SJCRH30 (cell line): Measurements from ENCODE around the gene KANK3. TPM values are rescaled to one million over a fixed set of nuclear protein-coding genes. Genes with fewer than 3 reads are reported as not detected.
"Not testable (repeated sequence)": the region's sequence is repeated elsewhere in the genome, so short reads cannot be mapped to it uniquely, and the experiment has no call there.

ENCODE experiments used
- DNase-seq, 2 experiments: peaks; one replicate each; pipeline ENCODE4 v3.0.0-alpha.2; 2015 to 2020
- H3K27ac ChIP-seq: fragments of 250-450 bp; sonication (Bioruptor Pico); 2 replicates; pipeline ENCODE4 v1.5.1; 2020; ENCODE audit warnings: mild to moderate bottlenecking, moderate library complexity
- H3K27me3 ChIP-seq: fragments of 250-450 bp; sonication (Bioruptor Pico); 2 replicates; pipeline ENCODE4 v1.5.1; 2020; ENCODE audit warnings: mild to moderate bottlenecking, moderate library complexity
- H3K36me3 ChIP-seq: fragments of 250-450 bp; sonication (Bioruptor Pico); 2 replicates; pipeline ENCODE4 v1.5.1; 2020; ENCODE audit warnings: mild to moderate bottlenecking, moderate library complexity
- H3K4me1 ChIP-seq: fragments of 250-450 bp; sonication (Bioruptor Pico); 2 replicates; pipeline ENCODE4 v1.5.1; 2020; ENCODE audit warnings: mild to moderate bottlenecking, moderate library complexity
- H3K4me3 ChIP-seq: fragments of 250-450 bp; sonication (Bioruptor Pico); 2 replicates; pipeline ENCODE4 v1.5.1; 2020; ENCODE audit warnings: mild to moderate bottlenecking, moderate library complexity
- H3K9me3 ChIP-seq: fragments of 250-450 bp; sonication (Bioruptor Pico); replicated peaks from 2 replicates; pipeline ENCODE4 v1.5.1; 2020; ENCODE audit warnings: mild to moderate bottlenecking, moderate library complexity
- total RNA-seq: library from RNA; depleted of rRNA; stranded (reverse); fragments of >200 nt; shearing (Covaris generic); gene quantifications from 2 replicates; pipeline ENCODE4 v1.2.3, GENCODE V29; 2014; rRNA removed

Gene KANK3
- total RNA-seq, 1 experiment from 2014 or later: 0.04 TPM

DNA sequence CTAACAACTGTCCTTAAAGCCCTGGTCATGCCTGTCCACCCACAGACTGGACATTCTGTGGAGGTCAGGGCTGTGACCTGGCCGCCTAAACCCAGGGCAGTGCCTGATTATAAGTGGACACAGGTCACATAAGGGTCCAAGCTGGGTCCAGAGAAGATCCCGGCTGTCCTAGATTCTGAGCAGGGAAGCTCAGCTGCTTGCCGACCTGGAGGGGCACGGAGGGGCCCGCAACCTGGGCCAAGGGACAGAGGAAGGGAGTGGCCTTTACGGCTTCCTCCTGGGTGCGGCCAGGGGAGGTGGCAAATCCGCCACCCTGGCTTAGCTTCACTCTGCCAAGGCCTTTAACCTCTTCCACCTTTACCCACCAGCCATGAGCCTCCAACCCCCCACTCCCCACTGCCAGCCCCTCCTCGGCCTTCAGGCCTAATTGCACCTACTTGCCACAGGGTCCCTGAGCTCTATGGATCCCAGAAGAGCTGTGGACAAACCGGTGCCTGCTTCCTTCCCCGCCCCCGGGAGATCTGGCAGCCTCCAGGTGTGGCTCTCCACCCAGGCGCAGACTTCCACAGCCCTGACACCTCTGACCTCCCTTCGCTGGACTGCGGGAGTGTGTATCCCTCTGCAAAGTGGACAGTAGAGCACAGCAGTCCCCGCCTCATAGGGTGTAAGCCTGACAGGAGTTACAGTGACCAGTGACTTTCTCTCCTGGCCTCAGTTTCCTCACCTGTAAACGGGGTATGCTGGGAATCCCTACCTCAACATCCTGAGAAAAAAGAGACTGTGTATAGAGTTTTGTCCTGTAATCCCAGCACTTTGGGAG is 36.6 kb downstream of the KANK3 start:
- H3K9me3 ChIP-seq: no peaks in the 10 kb centered on the region
- no peak overlapping the region for H3K4me3 ChIP-seq
- H3K36me3 ChIP-seq: peaks cover 3% of the 10 kb centered on the region; the same call in 1 of the 2 replicates
- no peaks in the 10 kb centered on the region for H3K27me3 ChIP-seq
- peaks cover 9% of the 10 kb centered on the region; the same call in 1 of the 2 replicates for H3K4me1 ChIP-seq
- no peak overlapping the region for H3K27ac ChIP-seq
- DNase-seq: peak in 1 of 2 experiments; percentile 1

- no peak overlapping the region for H3K27ac ChIP-seq
- no peak overlapping the region for H3K4me3 ChIP-seq
- no peaks in the 10 kb centered on the region for H3K9me3 ChIP-seq
- peaks cover 9% of the 10 kb centered on the region; the same call in 1 of the 2 replicates for H3K4me1 ChIP-seq
- DNase-seq: no peak
- H3K36me3 ChIP-seq: no peaks in the 10 kb centered on the region
- H3K27me3 ChIP-seq: no peaks in the 10 kb centered on the region
Observed at GRCh38 chr19:8305798-8306197, 37.3 kb downstream of the KANK3 start.

- Histone ChIP-seq H3K4me3 (no peak overlapping the region), H3K36me3 (no peaks in the 10 kb centered on the region), H3K4me1 (peaks cover 9% of the 10 kb centered on the region; the same call in 1 of the 2 replicates), H3K27me3 (no peaks in the 10 kb centered on the region), H3K27ac (no peak overlapping the region), H3K9me3 (no peaks in the 10 kb centered on the region)
- peak; percentile 35 to 50 for DNase-seq
Observed at GRCh38 chr19:8304841-8305621, 38.0 kb downstream of the KANK3 start.

DNA sequence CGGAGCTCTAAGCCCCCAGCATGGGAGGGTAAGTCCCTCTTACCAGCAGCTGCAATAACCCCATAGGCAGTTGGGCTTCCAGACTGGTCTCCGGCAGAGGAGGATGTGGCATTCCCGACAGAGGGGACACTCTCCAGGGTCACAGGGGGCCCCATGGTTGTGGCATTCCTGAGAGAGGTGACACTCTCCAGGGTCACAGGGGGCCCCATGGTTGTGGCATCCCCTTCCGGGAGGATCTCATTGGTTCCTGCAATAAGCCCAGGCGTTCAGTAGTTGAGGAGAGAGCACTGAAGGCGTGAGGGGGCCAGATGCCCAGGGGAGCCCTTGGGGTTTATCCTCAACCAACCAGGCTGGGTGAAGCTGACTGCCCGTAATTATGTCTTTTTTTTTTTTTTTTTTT is 40.3 kb downstream of the KANK3 start:
- Histone ChIP-seq H3K36me3 (no peaks in the 10 kb centered on the region), H3K27me3 (no peaks in the 10 kb centered on the region), H3K9me3 (no peaks in the 10 kb centered on the region), H3K27ac (no peak overlapping the region), H3K4me1 (peaks cover 9% of the 10 kb centered on the region; the same call in 1 of the 2 replicates), H3K4me3 (no peak overlapping the region)
- DNase-seq: peak in 1 of 2 experiments; percentile 3

DNA sequence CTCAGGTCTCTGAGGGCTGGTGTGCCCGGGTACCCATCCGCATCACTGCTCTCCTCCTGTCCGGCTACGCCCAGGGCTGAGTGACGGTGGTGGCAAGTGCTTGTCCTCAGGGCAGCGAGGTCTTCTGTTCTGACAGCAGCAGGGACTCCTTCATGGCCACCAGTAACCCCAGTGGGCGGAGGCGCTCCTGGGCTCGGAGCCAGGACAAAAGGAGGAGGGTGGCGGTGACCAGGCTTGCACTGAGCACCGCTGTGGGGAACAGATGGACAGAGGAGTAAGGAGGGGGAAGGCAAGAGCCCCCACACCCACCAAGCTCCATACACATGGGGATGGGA is 40.7 kb downstream of the KANK3 start:
- no peak overlapping the region for H3K4me3 ChIP-seq
- DNase-seq: peak; percentile 44 to 59
- no peaks in the 10 kb centered on the region for H3K27me3 ChIP-seq
- H3K27ac ChIP-seq: no peak overlapping the region
- H3K4me1 ChIP-seq: peaks cover 9% of the 10 kb centered on the region; the same call in 1 of the 2 replicates
- no peaks in the 10 kb centered on the region for H3K9me3 ChIP-seq
- H3K36me3 ChIP-seq: no peaks in the 10 kb centered on the region

GRCh38 chr19:8291337-8291736 is 51.7 kb downstream of the KANK3 start:
- H3K27ac ChIP-seq, H3K9me3 ChIP-seq, H3K4me3 ChIP-seq: not testable (repeated sequence)

GRCh38 chr19:8276508-8276907 is 66.6 kb downstream of the KANK3 start:
- H3K4me1 ChIP-seq, H3K9me3 ChIP-seq, H3K4me3 ChIP-seq, H3K27ac ChIP-seq, H3K36me3 ChIP-seq, DNase-seq, H3K27me3 ChIP-seq: not testable (repeated sequence)

More at GRCh38 chr19:8291337-8291736, 51.7 kb downstream of the KANK3 start:
- not testable (repeated sequence) for H3K4me1 ChIP-seq, H3K27me3 ChIP-seq, DNase-seq, H3K36me3 ChIP-seq

Other genes starting within 250 kb of the KANK3 start
- gene FBN3, start 193.7 kb downstream of the KANK3 start, total RNA-seq: 0.02 TPM in 1 of 2 replicates, not detected in the other
- 9.3 and 9.9 TPM in 2 replicates for gene CERS4, start 133.9 kb downstream of the KANK3 start, total RNA-seq
- 44.2 and 49.4 TPM in 2 replicates for gene CD320, start 34.9 kb downstream of the KANK3 start, total RNA-seq
- 25.6 and 40.7 TPM in 2 replicates for gene NDUFA7, start 21.9 kb downstream of the KANK3 start, total RNA-seq
- gene RPS28, start 21.8 kb downstream of the KANK3 start, total RNA-seq: 651 and 901 TPM in 2 replicates
- gene ANGPTL4, start 20.9 kb upstream of the KANK3 start, total RNA-seq: 0.10 and 0.59 TPM in 2 replicates
- gene RAB11B, start 47.1 kb upstream of the KANK3 start, total RNA-seq: 15.9 and 17.7 TPM in 2 replicates
- gene MARCHF2, start 70.0 kb upstream of the KANK3 start, total RNA-seq: 0.55 and 2.8 TPM in 2 replicates
- 191 and 195 TPM in 2 replicates for gene HNRNPM, start 101.7 kb upstream of the KANK3 start, total RNA-seq
- not detected in 2 replicates for gene PRAM1, start 159.4 kb upstream of the KANK3 start, total RNA-seq
- gene ZNF414, start 170.9 kb upstream of the KANK3 start, total RNA-seq: 3.1 and 4.7 TPM in 2 replicates
- gene MYO1F, start 234.2 kb upstream of the KANK3 start, total RNA-seq: 0.04 TPM in 1 of 2 replicates, not detected in the other